KMS-11 (cell line): ENCODE data around the gene ACVR1B.

Experiments
- H2AFZ ChIP-seq: fragments of 200-600 bp; sonication (generic); 2 replicates; pipeline ENCODE4 v1.6.1; 2016; ENCODE audit warnings: antibody characterized with exemption, mixed run types, low read depth
- H3K27ac ChIP-seq: fragments of 200-600 bp; sonication (generic); 2 replicates; pipeline ENCODE4 v1.6.1; 2016; ENCODE audit warnings: mild to moderate bottlenecking, mixed run types
- H3K27me3 ChIP-seq: fragments of 200-600 bp; sonication (generic); 2 replicates; pipeline ENCODE4 v1.6.1; 2017; ENCODE audit warnings: mild to moderate bottlenecking, low read depth, mixed run types, moderate library complexity; ENCODE audit not compliant: insufficient read depth
- H3K36me3 ChIP-seq: fragments of 200-600 bp; sonication (generic); 2 replicates; pipeline ENCODE4 v1.6.1; 2017; ENCODE audit warnings: mild to moderate bottlenecking, mixed run types; ENCODE audit not compliant: insufficient read depth
- H3K4me1 ChIP-seq: fragments of 200-600 bp; sonication (generic); 2 replicates; pipeline ENCODE4 v1.6.1; 2016; ENCODE audit warnings: mild to moderate bottlenecking, low read depth, mixed run types; ENCODE audit not compliant: poor library complexity, severe bottlenecking
- H3K4me2 ChIP-seq: fragments of 200-600 bp; sonication (generic); 2 replicates; pipeline ENCODE4 v1.7.0; 2016; ENCODE audit warnings: mild to moderate bottlenecking, mixed run types
- H3K4me3 ChIP-seq: fragments of 200-600 bp; sonication (generic); IDR thresholded peaks from 2 replicates; pipeline ENCODE4 v1.6.1; 2017; ENCODE audit warnings: low read depth, low read length, mixed read lengths; ENCODE audit not compliant: insufficient read depth
- H3K79me2 ChIP-seq: fragments of 200-600 bp; sonication (generic); 2 replicates; pipeline ENCODE4 v1.6.1; 2016; ENCODE audit warnings: low read depth, mixed run types; ENCODE audit not compliant: insufficient read depth
- H3K9ac ChIP-seq: fragments of 200-600 bp; sonication (generic); 2 replicates; pipeline ENCODE4 v1.6.1; 2016; ENCODE audit warnings: mild to moderate bottlenecking, mixed run types
- H4K20me1 ChIP-seq: fragments of 200-600 bp; sonication (generic); 2 replicates; pipeline ENCODE4 v1.6.1; 2016; ENCODE audit warnings: mild to moderate bottlenecking, mixed run types; ENCODE audit not compliant: insufficient read depth
- TF ChIP-seq, protein P1 (sequence below): fragments of 200-600 bp; sonication (generic); conservative IDR thresholded peaks from 2 replicates; pipeline ENCODE4 v1.6.1; 2017; ENCODE audit warnings: low read depth, mild to moderate bottlenecking, antibody characterized with exemption, low read length, moderate library complexity, mixed read lengths

Gene ACVR1B

DNA sequence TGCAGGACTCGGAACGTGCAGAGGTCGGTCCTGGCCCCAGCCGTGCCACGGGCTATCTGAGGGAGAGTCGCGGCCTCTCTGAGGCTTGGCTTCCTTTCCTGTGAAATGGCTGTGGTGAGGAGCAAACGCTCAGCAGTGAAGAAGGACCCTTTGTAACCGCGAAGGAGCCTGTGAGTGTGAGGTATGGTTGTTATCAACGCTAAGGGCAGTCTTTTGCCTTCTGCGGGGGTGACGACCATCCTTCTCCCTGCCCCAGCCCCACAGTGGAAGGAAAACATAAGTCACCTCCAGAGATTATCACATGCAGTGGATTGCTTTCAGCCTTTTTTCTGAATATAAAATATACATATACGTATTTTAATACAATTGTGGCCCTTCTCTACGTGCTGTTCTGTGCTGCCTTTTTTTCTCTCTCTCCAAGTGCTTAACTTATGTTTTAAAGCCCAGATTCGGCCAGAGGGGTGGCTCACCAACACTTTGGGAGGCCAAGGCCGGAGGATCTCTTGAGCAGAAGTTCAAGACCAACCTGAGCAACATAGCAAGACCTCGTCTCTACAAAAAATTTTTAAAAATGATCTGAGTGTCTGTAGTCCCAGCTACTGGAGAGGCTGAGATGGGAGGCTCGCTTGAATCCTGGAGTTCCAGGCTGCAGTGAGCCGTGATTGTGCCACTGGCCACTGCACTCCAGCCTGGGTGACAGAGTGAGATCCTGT, 72.6 kb downstream of the ACVR1B start:
- Histone ChIP-seq H3K27ac (peak overlapping the region; percentile 63), H2AFZ (peak overlapping the region; percentile 96), H3K4me2 (peak overlapping the region; percentile 79), H3K9ac (peak overlapping the region; percentile 39; the same call in 1 of the 2 replicates), H4K20me1 (no peaks in the 10 kb centered on the region), H3K4me3 (no peak overlapping the region), H3K27me3 (no peaks in the 10 kb centered on the region), H3K4me1 (peaks cover 29% of the 10 kb centered on the region), H3K36me3 (no peaks in the 10 kb centered on the region), H3K79me2 (no peaks in the 10 kb centered on the region)
- TF ChIP-seq, protein P1, sequence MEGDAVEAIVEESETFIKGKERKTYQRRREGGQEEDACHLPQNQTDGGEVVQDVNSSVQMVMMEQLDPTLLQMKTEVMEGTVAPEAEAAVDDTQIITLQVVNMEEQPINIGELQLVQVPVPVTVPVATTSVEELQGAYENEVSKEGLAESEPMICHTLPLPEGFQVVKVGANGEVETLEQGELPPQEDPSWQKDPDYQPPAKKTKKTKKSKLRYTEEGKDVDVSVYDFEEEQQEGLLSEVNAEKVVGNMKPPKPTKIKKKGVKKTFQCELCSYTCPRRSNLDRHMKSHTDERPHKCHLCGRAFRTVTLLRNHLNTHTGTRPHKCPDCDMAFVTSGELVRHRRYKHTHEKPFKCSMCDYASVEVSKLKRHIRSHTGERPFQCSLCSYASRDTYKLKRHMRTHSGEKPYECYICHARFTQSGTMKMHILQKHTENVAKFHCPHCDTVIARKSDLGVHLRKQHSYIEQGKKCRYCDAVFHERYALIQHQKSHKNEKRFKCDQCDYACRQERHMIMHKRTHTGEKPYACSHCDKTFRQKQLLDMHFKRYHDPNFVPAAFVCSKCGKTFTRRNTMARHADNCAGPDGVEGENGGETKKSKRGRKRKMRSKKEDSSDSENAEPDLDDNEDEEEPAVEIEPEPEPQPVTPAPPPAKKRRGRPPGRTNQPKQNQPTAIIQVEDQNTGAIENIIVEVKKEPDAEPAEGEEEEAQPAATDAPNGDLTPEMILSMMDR = peak; percentile 55

DNA sequence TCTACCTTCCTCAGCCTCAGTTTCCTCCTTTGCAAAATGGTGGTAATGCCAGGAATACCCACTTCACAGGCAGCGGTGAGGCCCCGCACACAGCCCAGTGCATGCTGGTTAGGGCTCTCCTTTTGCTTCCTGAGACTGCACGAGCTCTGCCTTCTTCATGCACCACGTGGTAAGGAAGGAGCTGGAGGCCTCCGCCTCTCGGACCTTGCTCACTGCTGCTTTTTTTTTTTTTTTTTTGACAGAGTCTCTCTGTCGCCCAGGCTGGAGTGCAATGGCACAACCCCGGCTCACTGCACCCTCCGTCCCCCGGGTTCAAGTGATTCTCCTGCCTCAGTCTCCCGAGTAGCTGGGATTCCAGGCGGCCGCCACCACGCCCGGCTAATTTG, 73.3 kb downstream of the ACVR1B start:
- no peaks in the 10 kb centered on the region for H3K27me3 ChIP-seq
- no peaks in the 10 kb centered on the region for H3K79me2 ChIP-seq
- peak overlapping the region; percentile 96 for H2AFZ ChIP-seq
- no peaks in the 10 kb centered on the region for H4K20me1 ChIP-seq
- H3K4me3 ChIP-seq = no peak overlapping the region
- H3K27ac ChIP-seq = peak overlapping the region; percentile 63
- H3K9ac ChIP-seq = peak overlapping the region; percentile 39; the same call in 1 of the 2 replicates
- no peaks in the 10 kb centered on the region for H3K36me3 ChIP-seq
- peaks cover 34% of the 10 kb centered on the region for H3K4me1 ChIP-seq
- TF ChIP-seq, protein P1 = no peak
- peak overlapping the region; percentile 79 for H3K4me2 ChIP-seq

GRCh38 chr12:52026263-52026662, 74.8 kb downstream of the ACVR1B start:
- H3K79me2 ChIP-seq = no peaks in the 10 kb centered on the region
- H3K9ac ChIP-seq = no peak overlapping the region
- peak overlapping the region; percentile 96; the same call in 1 of the 2 replicates for H2AFZ ChIP-seq
- no peak overlapping the region for H3K4me3 ChIP-seq
- peaks cover 34% of the 10 kb centered on the region for H3K4me1 ChIP-seq
- H4K20me1 ChIP-seq = no peaks in the 10 kb centered on the region
- no peaks in the 10 kb centered on the region for H3K36me3 ChIP-seq
- no peak overlapping the region for H3K27ac ChIP-seq
- H3K4me2 ChIP-seq = peak overlapping the region; percentile 79
- TF ChIP-seq, protein P1 = no peak
- H3K27me3 ChIP-seq = no peaks in the 10 kb centered on the region

GRCh38 chr12:52027085-52027843, 75.8 kb downstream of the ACVR1B start:
- Histone ChIP-seq H3K27me3 (no peaks in the 10 kb centered on the region), H2AFZ (no peak overlapping the region), H4K20me1 (no peaks in the 10 kb centered on the region), H3K79me2 (no peaks in the 10 kb centered on the region), H3K4me3 (no peak overlapping the region), H3K4me2 (no peak overlapping the region), H3K27ac (no peak overlapping the region), H3K4me1 (peaks cover 38% of the 10 kb centered on the region), H3K36me3 (no peaks in the 10 kb centered on the region), H3K9ac (no peak overlapping the region)
- TF ChIP-seq, protein P1 = no peak
